WERI-Rb-1 (cell line): ENCODE results near the gene SERPINA12.

Experiments
- DNase-seq: peaks from one replicate; pipeline ENCODE4 v3.0.0-alpha.2; 2020
- H3K27ac ChIP-seq: fragments of 250-450 bp; sonication (Bioruptor Pico); 2 replicates; pipeline ENCODE4 v1.5.1; 2020; ENCODE audit warnings: mild to moderate bottlenecking, moderate library complexity
- H3K27me3 ChIP-seq: fragments of 250-450 bp; sonication (Bioruptor Pico); 2 replicates; pipeline ENCODE4 v1.5.1; 2021; ENCODE audit warnings: mild to moderate bottlenecking, low read depth, moderate library complexity; ENCODE audit not compliant: insufficient read depth, severe bottlenecking
- H3K36me3 ChIP-seq: fragments of 250-450 bp; sonication (Bioruptor Pico); 2 replicates; pipeline ENCODE4 v1.5.1; 2020; ENCODE audit warnings: mild to moderate bottlenecking, moderate library complexity
- H3K4me3 ChIP-seq: 2 replicates; pipeline ENCODE4 v1.5.1; 2011; ENCODE audit warnings: low read depth, mild to moderate bottlenecking, control low read depth, low read length
- H3K9me3 ChIP-seq: fragments of 250-450 bp; sonication (Bioruptor Pico); 2 replicates; pipeline ENCODE4 v1.5.1; 2021; ENCODE audit warnings: mild to moderate bottlenecking, moderate library complexity; ENCODE audit not compliant: severe bottlenecking
- CTCF ChIP-seq: IDR thresholded peaks from 2 replicates; pipeline ENCODE4 v1.5.1; 2011; ENCODE audit warnings: low read depth, mild to moderate bottlenecking, control low read depth, inconsistent platforms, low read length

The SERPINA12 gene

GRCh38 chr14:94441130-94441529 is 68.1 kb downstream of the SERPINA12 start:
- TF ChIP-seq CTCF: no peak
- Histone ChIP-seq H3K27me3 (peaks cover 78% of the 10 kb centered on the region), H3K4me3 (no peak overlapping the region), H3K36me3 (no peaks in the 10 kb centered on the region), H3K9me3 (no peaks in the 10 kb centered on the region), H3K27ac (no peak overlapping the region)
- no peak for DNase-seq

- Histone ChIP-seq H3K9me3 (no peaks in the 10 kb centered on the region), H3K27me3 (peaks cover 73% of the 10 kb centered on the region), H3K4me3 (no peak overlapping the region), H3K27ac (no peak overlapping the region), H3K36me3 (no peaks in the 10 kb centered on the region)
- no peak for DNase-seq
- 0 out of 2 replicates have a peak, but pooled peaks have one; percentile 24 for TF ChIP-seq CTCF
These were observed 69.7 kb downstream of the SERPINA12 start for GRCh38 chr14:94439453-94440057.
